ENCODE data around the gene KATNAL2.

KATNAL2 gene

GRCh38 chr18:47054369-47054768 lies 137.0 kb downstream of the KATNAL2 start:
- no peak overlapping the region for H3K4me3 ChIP-seq (ENCODE audit: low read depth, low read length)
- TF ChIP-seq, protein P1, sequence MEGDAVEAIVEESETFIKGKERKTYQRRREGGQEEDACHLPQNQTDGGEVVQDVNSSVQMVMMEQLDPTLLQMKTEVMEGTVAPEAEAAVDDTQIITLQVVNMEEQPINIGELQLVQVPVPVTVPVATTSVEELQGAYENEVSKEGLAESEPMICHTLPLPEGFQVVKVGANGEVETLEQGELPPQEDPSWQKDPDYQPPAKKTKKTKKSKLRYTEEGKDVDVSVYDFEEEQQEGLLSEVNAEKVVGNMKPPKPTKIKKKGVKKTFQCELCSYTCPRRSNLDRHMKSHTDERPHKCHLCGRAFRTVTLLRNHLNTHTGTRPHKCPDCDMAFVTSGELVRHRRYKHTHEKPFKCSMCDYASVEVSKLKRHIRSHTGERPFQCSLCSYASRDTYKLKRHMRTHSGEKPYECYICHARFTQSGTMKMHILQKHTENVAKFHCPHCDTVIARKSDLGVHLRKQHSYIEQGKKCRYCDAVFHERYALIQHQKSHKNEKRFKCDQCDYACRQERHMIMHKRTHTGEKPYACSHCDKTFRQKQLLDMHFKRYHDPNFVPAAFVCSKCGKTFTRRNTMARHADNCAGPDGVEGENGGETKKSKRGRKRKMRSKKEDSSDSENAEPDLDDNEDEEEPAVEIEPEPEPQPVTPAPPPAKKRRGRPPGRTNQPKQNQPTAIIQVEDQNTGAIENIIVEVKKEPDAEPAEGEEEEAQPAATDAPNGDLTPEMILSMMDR (IDR thresholded peaks at IDR 0.05; ENCODE audit: insufficient read depth, low read depth, low read length, missing control alignments), result no peak
- DNase-seq (ENCODE audit: low read depth), result no peak

GRCh38 chr18:47062471-47062870 lies 145.1 kb downstream of the KATNAL2 start:
- H3K4me3 ChIP-seq (ENCODE audit: low read depth, low read length), result no peak overlapping the region
- no peak for DNase-seq (ENCODE audit: low read depth)
- TF ChIP-seq, protein P1 (IDR thresholded peaks at IDR 0.05; ENCODE audit: insufficient read depth, low read depth, low read length, missing control alignments), result no peak

GRCh38 chr18:47063096-47063495 lies 145.7 kb downstream of the KATNAL2 start:
- no peak for DNase-seq (ENCODE audit: low read depth)
- TF ChIP-seq, protein P1 (IDR thresholded peaks at IDR 0.05; ENCODE audit: insufficient read depth, low read depth, low read length, missing control alignments), result no peak
- H3K4me3 ChIP-seq (ENCODE audit: low read depth, low read length), result no peak overlapping the region

GRCh38 chr18:47067648-47068047 lies 150.2 kb downstream of the KATNAL2 start:
- TF ChIP-seq, protein P1 (IDR thresholded peaks at IDR 0.05; ENCODE audit: insufficient read depth, low read depth, low read length, missing control alignments), result no peak
- no peak overlapping the region for H3K4me3 ChIP-seq (ENCODE audit: low read depth, low read length)
- no peak for DNase-seq (ENCODE audit: low read depth)

DNA sequence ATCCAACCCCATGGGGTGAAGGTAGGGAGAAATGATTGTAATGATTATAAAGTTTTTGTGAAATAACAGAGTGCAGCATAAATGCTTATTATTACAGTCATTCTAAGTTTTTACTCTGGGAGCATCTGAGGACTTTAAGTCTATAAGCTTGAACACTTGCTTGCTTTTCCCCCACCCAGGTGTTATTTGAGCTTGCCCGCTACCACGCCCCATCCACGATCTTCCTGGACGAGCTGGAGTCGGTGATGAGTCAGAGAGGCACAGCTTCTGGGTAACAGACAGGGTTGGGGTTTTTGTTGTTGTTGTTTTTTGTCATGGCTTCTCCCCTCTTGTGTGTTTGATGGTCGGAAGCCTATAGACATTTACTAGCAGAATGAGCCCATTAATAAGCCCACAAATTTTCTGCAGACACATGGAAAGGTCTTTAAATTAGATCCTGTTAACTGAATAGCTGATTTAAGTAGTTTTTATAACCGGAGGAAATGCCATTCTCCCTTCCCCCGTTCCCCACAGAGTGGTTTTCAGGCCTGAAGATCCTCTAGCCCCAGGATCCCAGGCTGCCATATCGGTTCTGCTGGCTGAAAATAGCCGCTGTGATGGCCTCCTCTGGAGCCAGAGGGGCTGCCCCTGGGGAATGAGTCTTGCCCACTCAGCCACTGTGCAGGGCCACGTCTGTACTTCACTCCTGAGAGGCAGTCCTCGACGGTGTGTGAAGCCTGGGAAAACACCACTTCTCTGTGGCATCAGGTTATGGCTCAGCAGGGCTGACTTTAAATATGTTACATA lies 157.9 kb downstream of the KATNAL2 start:
- no peak overlapping the region for H3K4me3 ChIP-seq (ENCODE audit: low read depth, low read length)
- TF ChIP-seq, protein P1 (IDR thresholded peaks at IDR 0.05; ENCODE audit: insufficient read depth, low read depth, low read length, missing control alignments), result no peak
- no peak for DNase-seq (ENCODE audit: low read depth)

GRCh38 chr18:47077111-47077510 lies 159.7 kb downstream of the KATNAL2 start:
- no peak overlapping the region for H3K4me3 ChIP-seq (ENCODE audit: low read depth, low read length)
- DNase-seq (ENCODE audit: low read depth), result no peak
- TF ChIP-seq, protein P1 (IDR thresholded peaks at IDR 0.05; ENCODE audit: insufficient read depth, low read depth, low read length, missing control alignments), result no peak

DNA sequence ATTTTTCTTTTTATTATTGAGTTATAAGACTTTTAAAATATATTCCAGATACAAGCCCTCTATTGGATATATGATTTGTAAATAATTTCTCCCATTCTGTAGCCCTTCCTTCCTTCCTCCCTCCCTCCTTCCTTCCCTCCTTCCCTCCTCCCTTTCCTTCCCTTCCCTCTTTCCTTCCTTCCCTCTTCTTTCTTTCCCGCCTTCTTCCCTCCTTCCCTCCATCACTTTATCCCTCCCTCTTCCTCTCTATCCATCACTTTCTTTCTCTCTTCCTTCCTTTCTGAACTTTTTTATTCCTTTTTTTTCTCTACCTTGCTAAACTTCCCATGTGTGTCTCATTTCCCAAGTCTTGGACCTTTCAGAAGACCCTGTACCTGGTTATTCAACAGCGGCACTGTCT lies 163.5 kb downstream of the KATNAL2 start:
- TF ChIP-seq, protein P1 (IDR thresholded peaks at IDR 0.05; ENCODE audit: insufficient read depth, low read depth, low read length, missing control alignments), result no peak
- H3K4me3 ChIP-seq (ENCODE audit: low read depth, low read length), result no peak overlapping the region
- DNase-seq (ENCODE audit: low read depth), result no peak

Data from GM12865 (cell line).